Suppressor macrophage (primary cell): ENCODE measurements around the gene SLIT3.
"Not testable (repeated sequence)": the region's sequence is repeated elsewhere in the genome, so short reads cannot be mapped to it uniquely, and the experiment has no call there.

ENCODE experiments used
- DNase-seq, 4 experiments: peaks; one replicate each; pipeline ENCODE4 v3.0.0-alpha.2; 2020 to 2022

SLIT3 gene

DNA sequence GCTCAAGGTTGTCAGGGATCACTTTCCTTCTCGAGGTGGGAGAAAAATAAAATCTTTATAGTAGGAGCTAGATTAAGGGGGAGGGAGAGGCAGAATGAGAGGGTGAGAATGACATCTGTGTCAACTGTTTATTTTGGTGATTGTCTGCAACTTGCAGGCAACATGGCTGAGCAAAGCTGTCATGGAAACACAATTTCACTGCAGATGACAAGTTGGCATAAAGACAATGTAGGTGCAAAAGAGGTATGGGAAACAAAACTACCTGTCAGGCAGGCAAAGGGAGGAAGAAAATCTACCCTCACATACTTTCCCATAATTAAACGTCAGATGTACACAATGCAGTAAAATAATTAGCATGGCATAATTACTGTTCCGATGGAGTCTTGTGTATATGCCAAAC lies 167.4 kb downstream of the SLIT3 start:
- no peak for DNase-seq

- DNase-seq: no peak
Measured at GRCh38 chr5:169132302-169132660, 168.7 kb downstream of the SLIT3 start.

- no peak for DNase-seq
Measured at GRCh38 chr5:169131616-169132301, 169.2 kb downstream of the SLIT3 start.

DNA sequence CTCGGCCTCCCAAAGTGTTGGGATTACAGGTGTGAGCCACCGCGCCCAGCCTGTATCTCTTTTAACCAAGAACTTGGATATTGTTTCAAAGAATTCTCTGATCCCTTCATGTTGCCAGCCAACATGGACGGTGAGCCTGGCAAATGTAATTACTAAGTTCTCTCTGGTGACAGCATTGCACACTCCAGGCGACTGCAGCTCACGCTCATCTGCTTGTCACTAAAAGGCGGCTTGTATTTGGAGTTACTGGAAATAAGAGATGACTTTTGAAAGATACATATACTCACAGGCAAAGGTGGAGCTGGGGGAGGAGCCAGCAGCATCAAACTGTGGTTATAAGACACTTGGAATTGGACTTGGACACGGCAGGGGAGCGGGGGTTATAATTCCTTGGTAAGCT lies 172.3 kb downstream of the SLIT3 start:
- no peak for DNase-seq

GRCh38 chr5:169127431-169127830 lies 173.5 kb downstream of the SLIT3 start:
- no peak for DNase-seq

DNA sequence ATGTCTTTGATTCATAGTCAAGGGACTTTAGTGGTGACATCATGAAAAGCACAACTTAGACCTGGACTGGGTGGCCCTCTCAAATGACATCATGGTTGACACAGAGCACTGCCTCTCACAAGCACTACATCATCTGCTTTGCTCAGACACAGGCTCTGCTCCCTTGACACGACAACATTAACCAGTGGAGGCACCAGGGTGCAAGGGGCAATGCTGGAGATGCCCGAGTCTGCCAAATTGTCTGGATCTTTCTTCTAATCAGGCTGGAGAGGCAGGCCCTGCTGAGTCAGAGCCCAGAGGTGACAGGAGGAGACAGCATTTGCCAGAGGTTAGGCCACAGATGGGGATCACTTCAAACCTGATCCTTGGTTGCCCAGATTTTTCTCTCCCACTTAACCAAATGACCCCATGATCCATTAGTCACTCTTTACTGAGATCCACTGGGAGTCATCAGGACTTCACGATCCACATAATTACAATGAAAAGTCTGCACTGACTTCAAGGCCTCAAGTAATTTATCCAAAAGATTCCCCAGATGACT lies 174.4 kb downstream of the SLIT3 start:
- DNase-seq: no peak

- no peak for DNase-seq
Measured at GRCh38 chr5:169125571-169125970, 175.4 kb downstream of the SLIT3 start.

GRCh38 chr5:169122951-169123350 lies 178.0 kb downstream of the SLIT3 start:
- no peak for DNase-seq

GRCh38 chr5:169121630-169122420 lies 179.1 kb downstream of the SLIT3 start:
- no peak for DNase-seq

DNA sequence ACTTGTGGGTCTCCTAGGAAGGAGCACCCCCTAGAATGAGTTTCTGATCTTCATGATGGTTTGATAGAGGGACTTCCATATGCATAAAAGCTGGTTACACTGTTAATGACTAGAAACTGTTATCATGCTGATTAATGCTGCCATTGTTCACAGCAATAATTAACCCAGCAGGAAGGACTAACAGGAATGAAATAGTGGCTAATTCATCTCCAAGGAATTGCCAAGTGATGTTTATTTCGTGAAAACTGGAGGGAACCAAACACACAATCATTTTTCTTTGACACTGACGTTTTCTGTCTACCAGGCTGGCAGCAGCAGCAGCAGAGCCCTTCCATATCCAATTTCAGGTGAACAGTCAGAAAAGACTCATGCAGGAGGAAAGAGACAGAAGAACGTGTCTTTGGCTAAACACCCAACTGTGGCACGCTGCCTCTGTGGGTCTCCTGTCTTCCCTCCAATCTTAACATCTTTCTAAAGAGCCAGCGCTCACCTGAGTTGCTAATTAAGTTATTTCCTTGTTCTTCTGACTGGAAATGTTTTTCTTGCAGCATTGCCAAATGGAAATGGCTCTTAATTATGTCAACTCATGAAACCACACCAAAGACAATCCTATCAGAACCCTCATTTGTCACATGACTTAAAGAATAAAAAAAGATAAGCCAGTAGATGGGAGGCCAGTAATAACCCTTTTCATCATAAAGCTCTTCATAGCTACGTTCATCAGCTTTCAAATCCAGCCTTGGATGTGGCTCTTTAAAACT lies 181.5 kb downstream of the SLIT3 start:
- DNase-seq: no peak

DNA sequence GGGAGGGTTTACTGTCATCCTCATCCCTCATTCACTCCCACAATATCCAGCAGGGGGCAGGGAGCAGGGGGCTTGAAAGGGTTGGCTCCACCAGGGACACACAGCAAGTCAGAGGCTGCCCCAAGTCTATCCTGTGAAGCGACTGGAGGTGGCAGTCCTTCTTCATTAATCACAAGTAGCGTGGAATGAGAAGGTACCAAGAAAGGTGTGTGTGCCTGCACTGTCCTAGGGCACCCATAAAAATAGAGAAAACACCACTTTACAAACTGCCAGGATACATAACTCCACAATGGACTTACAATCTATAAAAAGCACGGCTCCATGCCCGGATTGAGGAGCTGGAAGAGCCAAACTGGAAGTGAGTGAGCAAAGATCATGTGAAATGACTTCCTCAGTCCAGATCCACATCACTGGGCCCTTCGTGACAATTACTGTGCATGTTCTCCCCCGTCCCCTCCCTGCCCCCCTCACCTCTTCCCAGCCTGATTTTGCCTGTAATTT lies 183.9 kb downstream of the SLIT3 start:
- DNase-seq: no peak

DNA sequence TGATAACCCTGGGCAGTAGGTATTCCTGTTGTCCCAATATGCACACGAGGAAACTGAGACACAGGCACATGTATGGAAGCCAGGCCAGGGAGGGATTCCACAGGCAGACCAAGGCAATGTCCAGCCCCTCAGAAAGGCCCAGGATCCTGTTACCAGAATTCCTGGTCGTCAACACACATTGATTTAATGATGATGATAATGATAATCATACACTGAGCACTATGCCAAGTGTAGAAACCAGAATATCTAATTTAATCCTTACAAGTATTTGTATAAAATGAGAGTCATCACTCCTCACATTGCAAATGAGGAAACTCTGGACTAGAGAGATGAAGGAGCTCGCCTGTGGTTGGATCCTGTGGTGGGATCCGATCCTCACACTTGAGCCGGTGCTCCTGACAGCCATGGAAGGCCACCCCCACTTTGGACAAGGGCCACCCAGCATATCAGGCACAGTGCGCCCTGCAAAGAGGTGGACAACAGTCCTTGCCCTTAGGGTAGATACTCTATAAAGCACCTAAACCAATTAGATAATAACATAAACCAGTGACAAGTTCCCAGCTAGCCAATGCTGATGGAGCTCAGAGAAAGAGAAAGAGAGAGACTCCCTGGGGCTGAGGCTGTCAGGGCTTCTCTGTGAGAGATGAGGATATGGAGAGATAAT lies 185.3 kb downstream of the SLIT3 start:
- no peak for DNase-seq

- DNase-seq: no peak
Measured at GRCh38 chr5:169114466-169115065, 186.4 kb downstream of the SLIT3 start.

DNA sequence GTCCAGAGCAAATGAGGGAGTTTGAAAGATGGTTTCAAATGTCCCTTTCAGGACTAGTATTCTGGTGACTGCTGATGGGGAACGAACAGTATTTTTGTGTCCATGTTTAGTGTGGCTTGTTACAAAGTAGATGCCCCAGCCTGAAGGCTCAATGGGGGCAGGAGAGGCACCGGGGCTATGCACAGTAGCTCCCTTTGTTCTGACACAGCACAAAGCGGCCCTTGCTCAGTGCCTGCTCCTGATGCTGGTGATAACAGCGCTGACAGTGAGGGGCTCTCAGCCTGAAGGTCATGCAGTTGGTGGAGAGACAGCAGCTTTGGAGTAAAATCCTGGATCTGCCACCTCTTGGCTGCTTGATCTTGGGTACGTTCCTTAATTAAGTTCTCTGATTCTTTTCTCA lies 188.9 kb downstream of the SLIT3 start:
- no peak for DNase-seq

DNA sequence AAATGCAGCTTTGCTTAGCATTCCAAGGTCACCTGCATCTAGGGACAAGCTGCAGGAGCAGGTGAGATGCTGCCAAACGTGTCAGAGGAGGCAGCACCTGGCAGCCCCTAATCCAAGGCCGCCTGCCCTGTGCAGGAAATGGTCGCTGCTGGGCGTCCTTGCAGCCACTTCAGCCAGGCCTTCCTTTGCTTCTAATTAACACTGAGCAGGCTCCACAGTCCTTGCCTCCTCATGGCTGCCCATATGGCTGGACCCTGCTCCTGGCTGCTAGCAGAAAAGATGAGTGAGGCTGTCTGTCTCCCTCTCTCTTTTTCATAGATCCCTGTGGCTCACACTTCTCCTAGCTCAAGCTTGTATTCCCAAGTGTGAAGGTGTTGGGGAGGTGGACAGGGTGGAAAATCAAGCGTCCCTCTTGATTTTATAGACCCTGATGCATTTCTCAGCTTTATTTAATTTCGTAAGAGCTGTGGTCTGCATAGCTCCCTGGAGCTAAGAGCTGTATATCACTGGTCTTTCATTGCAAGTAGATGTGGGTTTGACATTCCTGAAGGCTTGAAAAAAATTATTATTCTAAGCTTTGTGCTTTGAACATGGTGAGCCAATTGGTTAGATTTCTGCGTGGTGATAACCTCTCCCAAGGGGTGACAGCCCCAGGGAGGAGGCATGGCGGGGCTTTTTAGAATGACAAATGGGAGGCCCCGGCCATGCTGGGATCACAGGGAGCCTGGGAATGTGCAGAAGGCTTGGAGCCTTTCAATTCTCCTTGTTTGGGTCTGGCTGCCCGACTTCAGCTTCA lies 193.8 kb downstream of the SLIT3 start:
- no peak for DNase-seq

DNA sequence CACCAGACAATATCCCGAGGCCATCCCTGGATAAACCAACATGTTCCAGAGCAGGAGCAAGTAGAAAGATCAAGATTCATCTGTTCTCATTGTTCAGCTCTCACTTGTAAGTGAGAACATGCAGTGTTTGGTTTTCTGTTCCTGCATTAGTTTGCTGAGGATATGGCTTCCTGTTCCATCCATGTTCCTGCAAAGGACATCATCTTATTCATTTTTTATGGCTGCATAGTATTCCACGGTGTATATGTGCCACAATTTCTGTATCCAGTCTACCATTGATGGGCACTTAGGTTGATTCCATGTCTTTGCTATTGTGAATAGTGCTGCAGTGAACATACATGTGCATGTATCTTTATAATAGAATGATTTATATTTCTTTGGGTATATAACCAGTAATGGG lies 195.4 kb downstream of the SLIT3 start:
- not testable (repeated sequence) for DNase-seq

DNA sequence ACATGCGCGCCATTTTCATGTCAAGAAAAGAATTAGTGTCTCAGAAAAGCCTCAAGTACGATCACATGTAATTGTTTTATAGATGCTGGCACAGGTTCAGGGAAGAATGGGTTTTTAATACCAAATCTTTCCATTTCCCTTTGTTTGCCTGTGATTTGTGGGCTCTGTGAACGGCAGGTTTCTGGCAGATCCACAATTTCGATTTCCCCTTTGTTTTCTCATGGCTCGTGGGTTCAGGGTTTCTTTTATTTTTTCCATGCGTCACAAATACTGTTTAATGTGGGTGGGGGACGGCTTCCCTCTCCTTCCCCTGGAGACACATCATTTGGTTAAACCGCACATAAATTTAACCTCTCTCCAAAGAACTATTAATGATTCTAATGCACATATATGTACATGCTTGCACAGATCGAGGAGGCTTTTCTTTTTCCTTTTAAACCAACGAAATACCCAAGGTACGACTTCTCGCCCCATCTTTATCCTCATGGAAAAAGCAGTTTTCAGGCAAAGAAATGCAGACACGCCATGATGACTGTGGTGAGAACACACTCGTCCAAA lies 195.9 kb downstream of the SLIT3 start:
- DNase-seq: no peak

DNA sequence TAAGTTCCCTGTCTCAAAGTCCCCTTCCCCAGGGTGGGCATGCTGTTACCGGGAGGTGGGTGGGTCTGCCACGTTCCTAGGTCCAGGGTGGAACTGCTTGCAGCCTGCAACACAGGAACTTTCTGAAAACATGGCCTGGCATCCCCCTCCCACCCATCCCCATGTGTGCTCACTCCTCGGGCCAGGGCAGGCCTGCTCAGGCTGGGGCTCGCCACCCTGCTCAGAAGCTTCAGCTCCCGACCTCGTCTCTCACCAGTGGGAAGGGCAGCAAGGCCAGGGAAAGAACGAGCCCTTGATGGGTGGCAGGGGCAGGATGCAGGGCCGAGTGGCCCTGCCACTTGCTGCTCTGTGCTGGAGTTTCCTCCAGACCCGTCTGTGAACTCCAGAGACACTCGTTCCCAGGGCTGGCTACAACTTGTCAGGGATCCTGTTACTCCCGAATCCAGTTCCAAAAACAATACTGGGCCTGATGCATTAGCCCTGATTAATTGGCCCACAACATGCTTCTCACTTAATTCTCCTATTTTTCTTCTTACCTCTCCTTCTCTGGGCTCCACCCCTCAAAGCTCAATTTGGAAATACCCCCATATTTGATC lies 197.3 kb downstream of the SLIT3 start:
- DNase-seq: no peak

- no peak for DNase-seq
Measured at GRCh38 chr5:169101966-169102365, 199.0 kb downstream of the SLIT3 start.

DNA sequence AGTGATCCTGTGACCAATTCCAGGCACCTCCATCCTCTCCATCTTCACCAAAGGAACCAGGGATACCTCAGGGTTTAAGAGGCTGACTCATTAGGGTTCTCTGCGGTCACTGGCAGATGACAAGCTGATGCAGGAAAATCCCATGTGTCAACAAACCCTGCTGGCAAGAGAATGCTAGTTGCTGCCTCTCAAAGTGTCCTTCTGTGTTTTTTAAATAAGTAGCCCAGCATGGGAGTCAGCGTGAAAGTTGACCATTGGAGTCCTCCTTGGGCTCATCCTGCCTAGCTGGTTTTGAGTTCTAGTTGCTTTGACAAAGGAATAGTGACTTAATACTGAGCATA lies 200.2 kb downstream of the SLIT3 start:
- no peak for DNase-seq
